GM19467 (cell line): ENCODE results near the gene PWWP2B.

Source experiments
- ATAC-seq: cut with Tn5 transposase; IDR thresholded peaks from one replicate; pipeline ENCODE4 v1.9.1; 2021; ENCODE audit warnings: mild to moderate bottlenecking, moderate library complexity; ENCODE audit not compliant: unreplicated experiment

Gene PWWP2B

GRCh38 chr10:132406181-132406580 lies 9.2 kb downstream of the PWWP2B start:
- ATAC-seq: no peak

- ATAC-seq: no peak
Observed at GRCh38 chr10:132406750-132407149, 9.8 kb downstream of the PWWP2B start.

DNA sequence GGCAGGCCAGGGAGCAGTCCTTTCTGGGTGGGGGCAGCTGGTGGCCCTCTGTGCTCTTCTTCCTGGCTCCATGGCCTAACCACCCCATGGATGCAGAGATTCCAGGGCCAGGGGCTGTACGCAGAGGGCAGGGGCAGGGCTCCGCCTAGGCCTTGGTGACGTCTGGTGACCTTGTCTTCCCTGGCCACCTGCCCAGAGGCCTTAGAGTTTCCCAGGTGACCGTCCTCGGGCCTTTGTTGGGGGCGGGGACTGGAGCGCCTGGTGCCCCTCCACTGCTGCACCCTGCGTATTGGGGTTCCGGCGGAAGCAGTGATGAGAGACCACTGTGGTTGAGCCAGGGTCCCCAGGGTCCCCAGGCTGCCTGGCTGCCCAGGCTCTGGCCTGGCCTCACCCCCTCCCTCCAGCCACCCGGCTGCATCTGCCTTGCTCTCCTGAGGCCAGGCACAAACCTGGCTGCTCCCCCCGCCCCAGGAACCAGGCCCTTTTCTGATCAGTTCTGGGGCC lies 10.3 kb downstream of the PWWP2B start:
- no peak for ATAC-seq

- no peak for ATAC-seq
Observed at GRCh38 chr10:132407846-132408278, 10.9 kb downstream of the PWWP2B start.

DNA sequence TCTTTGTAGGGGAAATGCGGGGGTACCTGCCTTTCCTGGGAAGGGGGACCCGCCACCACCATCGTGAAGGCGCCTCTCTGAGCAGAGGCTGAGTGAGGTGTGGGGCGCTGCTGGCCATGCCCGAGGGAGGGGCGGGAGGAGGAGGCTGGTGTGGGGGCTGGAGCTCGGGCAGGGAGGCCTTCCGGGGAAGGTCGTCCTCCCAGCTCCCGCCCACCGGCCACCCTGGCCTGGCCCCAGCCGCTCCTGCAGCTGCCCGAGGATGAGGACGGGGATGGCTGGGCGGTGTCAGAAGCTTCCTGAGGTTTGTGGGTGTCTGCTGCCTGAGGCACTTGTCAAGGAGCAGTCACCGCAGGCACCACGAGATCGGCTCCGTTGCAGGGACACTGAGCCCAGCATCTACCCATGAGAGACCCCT lies 11.4 kb downstream of the PWWP2B start:
- ATAC-seq: no peak

GRCh38 chr10:132408823-132409666 lies 12.0 kb downstream of the PWWP2B start:
- no peak for ATAC-seq

DNA sequence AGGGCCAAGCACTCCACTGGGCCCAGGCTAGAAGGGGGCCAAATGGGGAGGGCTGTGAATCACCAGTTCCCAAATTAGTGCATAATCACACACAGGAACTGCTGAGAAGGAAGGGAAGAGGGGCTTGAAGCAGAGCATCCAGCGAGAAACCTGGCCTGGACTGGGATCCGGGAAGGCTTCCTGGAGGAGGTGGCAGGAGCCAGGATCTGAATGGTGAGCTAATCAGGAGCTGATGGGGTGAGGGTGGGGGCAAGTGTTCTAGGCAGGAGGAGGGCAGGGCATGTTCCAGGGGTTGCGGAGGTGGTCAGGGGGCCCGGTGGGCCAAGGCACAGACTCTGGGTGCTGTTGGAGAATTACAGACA lies 12.6 kb downstream of the PWWP2B start:
- no peak for ATAC-seq

GRCh38 chr10:132410056-132410778 lies 13.2 kb downstream of the PWWP2B start:
- no peak for ATAC-seq

- ATAC-seq: no peak
Observed at GRCh38 chr10:132410779-132411532, 14.0 kb downstream of the PWWP2B start.

GRCh38 chr10:132411561-132412253 lies 14.7 kb downstream of the PWWP2B start:
- ATAC-seq: no peak

GRCh38 chr10:132412316-132413192 lies 15.6 kb downstream of the PWWP2B start:
- no peak for ATAC-seq

DNA sequence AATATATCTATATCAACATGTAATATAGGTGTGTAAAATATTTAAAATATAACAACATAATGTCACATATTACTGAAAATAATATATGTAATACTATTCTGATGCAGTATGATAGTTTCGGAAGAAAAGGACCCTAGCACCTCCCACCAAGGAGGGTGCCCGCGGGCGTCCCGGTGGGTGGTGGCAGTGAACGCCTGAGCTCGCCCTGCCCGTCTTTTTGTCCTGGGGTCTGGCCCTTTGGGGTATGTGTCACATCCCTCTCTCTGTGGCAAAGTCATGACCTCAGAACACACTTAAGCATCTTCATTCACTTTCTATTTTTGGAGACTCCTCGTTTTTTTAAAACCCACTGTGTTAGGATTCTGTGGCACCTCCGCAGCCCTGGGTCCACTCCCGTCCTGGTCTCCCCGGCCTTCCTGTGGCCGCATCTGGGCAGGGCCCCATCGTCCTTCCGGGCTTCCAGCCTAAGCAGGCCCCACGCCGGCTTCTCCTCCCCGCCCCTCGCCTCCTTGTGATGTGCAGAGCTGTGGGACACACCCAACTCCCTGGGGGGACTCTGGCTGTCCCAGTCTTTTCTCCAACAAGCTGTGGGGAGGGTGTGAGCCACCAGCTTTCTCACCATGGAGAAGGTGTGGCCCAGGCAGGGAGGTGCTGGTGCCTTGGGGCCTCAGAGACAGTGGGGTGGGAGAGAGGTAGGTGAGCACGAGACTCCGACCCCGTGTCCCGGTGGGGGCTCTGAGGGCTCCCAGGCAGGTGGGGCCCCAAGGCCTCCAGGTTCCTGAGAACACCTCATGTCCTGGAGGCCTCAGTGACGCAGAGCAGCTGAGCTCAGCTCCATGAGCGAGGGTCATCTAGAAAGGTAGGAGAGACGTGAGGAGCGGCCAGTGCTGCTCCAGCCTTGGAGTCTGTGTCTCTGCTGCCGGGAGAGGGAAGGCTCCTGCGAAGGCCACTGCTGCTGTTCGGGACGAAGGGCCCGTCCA lies 16.5 kb downstream of the PWWP2B start:
- ATAC-seq: no peak

DNA sequence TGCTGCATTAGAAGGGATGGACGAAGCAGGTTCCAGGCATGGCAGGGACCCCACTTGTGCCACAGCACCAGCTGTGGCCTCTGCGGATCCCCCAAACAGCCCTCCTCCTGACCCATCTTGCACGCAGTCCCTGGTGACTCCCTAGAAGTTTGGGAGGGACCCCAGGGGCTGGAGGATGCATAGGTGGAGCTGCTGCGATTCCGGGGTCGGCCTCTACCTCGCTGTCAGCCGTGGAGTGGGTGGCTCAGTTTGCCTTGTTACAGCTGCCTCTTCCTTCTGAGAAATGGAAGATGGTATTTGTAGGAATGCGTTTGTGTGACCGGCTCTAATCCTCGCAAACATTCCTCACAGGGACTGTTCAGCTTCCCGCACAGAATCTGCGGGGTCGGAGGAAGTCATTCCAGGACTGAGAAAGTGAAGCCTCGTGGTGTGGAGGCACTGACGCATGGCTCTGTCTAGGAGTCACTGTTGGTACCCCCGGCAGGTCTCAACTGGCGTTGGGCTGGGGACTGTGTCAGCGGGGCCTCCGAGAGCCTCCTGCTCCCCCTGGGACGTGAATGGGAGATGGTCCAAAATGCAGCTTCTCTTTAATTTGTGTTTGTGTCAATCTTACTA lies 17.5 kb downstream of the PWWP2B start:
- no peak for ATAC-seq

GRCh38 chr10:132415255-132415654 lies 18.3 kb downstream of the PWWP2B start:
- ATAC-seq: no peak

DNA sequence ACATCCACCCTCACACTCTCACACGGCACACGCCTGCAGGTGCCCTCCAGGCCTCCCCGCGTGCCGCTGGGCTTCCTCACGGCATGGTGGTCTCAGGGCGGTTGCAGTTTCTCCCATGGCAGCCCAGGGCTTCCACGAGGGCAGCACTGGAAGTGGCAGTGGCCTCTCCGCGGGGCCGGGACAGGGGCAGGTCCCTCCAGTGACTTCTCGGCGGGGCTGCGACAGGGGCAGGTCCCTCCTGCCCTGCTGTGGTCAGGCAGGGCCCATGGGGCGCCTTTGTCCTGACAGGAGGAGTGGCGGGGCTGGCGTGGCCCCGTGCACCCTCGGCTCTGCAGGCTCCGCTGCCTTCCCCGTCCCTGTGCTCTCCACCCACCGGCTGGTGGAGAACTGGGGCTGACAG lies 19.0 kb downstream of the PWWP2B start:
- no peak for ATAC-seq

GRCh38 chr10:132416566-132417256 lies 19.7 kb downstream of the PWWP2B start:
- no peak for ATAC-seq

GRCh38 chr10:132417257-132417910 lies 20.4 kb downstream of the PWWP2B start:
- ATAC-seq: no peak
